GM19193 (cell line): ENCODE results near the gene TEX52.

Experiments used
- POLR2A ChIP-seq: IDR thresholded peaks from 4 replicates; pipeline ENCODE4 v1.6.1; 2011; ENCODE audit not compliant: insufficient read depth, insufficient read length; ENCODE audit errors: extremely low read depth

The TEX52 gene

DNA sequence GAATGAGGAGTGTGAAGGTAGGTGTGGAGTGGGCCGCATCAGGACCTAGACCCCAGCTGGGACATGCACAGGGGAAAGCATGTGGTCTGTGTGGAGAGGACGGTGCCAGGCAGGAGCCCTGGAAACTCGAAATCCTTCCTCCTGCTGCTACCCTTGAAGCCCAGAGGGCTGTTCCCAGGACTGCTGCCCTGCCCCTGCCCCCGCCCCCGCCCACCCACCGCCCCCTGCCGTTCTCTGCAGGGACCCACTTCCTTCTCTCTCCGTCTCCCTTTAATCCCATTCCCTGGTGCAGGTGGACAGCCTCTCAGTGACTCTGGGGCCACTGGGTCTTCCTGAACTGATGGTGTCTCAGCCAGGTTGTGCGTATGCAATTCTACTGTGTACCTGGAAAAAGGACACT lies 36.4 kb downstream of the TEX52 start:
- TF ChIP-seq POLR2A = no peak

DNA sequence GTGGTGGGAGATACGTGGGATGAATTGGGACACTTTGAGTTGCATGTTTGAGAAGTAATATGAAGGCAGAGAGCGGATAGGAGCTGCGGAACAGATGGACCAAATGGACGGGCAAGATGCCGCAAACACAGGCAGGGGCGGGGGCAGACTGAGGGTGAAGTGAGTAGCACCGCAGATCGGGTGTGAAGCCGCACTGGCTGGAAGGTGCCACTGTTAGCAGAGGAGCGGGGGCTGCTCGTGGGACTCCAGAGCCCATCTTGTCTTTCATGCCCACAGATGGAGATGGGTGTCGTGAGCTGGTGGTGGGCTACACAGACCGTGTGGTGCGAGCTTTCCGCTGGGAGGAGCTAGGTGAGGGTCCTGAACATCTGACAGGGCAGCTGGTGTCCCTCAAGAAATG lies 37.0 kb downstream of the TEX52 start:
- TF ChIP-seq POLR2A = no peak

GRCh38 chr12:2813214-2814185 lies 43.3 kb downstream of the TEX52 start:
- no peak for TF ChIP-seq POLR2A

- peak; percentile 99 for TF ChIP-seq POLR2A
Measured at GRCh38 chr12:2812290-2813213, 44.3 kb downstream of the TEX52 start, which contains the start of gene ITFG2. Gene ITFG2, plus strand, starts transcription at chr12:2812668. Its CDS starts 93 bp downstream, at chr12:2812761.

- no peak for TF ChIP-seq POLR2A
Measured at GRCh38 chr12:2811801-2812200, 45.0 kb downstream of the TEX52 start.

GRCh38 chr12:2806700-2807099 lies 50.1 kb downstream of the TEX52 start:
- no peak for TF ChIP-seq POLR2A

- TF ChIP-seq POLR2A = no peak
Measured at GRCh38 chr12:2805143-2805520, 51.7 kb downstream of the TEX52 start.

DNA sequence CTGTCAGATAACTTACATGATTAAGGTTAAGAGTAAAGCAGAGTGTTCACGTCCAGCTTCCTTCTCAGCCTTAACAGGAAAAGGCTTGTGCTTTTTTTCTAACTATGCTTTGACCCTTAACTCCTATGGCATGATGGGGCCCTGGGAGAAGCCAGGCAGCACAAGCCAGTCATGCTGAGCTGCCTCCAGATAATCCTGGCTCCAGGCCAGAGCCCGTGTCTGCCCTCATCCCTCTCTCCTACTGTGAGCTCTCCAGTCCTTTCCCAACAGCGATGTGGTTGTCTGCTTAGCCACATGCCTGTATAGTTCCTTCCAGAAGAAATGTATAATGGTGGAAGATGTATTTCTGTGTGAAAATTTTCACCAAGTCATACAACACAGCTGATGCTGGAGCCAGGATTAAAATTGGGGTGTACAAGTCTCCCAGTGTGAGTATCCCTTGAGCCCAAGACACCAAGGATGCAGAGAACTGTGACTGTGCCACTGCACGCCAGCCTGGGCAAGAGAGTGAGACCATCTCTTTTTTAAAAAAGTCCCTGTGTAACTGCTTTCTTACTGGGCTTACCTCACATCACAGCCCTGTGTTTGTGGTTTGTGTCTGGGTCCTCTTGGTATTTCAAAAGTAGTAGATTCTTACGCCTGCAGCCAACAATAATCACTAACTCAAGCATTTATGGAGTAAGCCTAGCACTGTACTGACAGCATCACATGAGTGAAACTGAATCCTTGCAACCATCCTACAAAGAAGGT lies 52.3 kb downstream of the TEX52 start:
- no peak for TF ChIP-seq POLR2A

- no peak for TF ChIP-seq POLR2A
Measured at GRCh38 chr12:2803635-2804392, 53.0 kb downstream of the TEX52 start.

DNA sequence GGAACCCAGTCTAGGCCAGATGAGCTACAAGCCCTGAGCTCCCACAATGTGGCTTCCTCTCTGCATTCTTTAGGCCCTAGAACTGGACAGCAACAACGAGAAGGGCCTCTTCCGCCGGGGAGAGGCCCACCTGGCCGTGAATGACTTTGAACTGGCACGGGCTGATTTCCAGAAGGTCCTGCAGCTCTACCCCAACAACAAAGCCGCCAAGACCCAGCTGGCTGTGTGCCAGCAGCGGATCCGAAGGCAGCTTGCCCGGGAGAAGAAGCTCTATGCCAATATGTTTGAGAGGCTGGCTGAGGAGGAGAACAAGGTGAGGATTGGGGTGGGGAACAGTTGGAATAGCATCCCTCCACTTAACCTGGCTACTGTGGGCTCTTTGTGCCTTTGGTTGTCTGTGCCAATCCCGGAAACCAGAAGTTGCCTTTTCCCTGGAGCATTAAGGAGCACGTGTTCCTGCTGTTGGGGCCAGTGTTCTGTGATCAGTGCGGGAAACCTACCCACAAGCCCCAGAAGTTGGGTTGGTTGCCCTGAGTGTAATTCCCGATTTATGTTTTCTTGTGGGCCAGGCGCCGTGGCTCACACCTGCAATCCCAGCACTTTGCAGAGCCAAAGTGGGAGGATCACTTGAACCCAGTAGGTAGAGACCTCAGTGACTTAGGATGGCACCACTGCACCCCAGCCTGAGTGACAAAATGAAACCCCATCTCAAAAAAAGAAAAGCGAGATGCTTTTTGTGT lies 55.6 kb downstream of the TEX52 start:
- TF ChIP-seq POLR2A = no peak

DNA sequence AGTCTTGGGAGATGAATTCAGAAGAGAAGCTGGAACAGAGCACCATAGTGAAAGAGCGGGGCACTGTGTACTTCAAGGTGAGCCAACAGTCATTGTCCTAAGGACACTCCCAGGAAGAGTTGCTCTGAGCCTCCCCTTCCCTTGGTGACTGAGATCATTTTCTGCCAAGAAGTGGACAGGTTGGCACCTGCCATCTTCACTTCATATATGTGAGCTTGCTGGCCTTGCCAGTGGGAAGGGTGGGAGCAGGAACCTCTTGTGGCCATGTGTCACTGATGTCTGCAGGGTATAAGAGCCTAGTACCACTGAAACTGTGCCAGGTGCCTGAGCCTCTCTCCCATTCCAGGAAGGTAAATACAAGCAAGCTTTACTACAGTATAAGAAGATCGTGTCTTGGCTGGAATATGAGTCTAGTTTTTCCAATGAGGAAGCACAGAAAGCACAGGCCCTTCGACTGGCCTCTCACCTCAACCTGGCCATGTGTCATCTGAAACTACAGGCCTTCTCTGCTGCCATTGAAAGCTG lies 56.7 kb downstream of the TEX52 start:
- no peak for TF ChIP-seq POLR2A
